Adrenal gland (tissue), 12 donors: ENCODE data around the gene ROBO4. TPM values are rescaled to one million over a fixed set of nuclear protein-coding genes. Genes with fewer than 3 reads are reported as not detected.
A peak's percentile ranks its signal among the peaks of the same experiment; 100 is the strongest.

ENCODE experiments used
- DNase-seq, 7 donors: peaks; one replicate each; pipeline ENCODE4 v3.0.0-alpha.2; 2019 to 2020
- H3K27ac ChIP-seq, 5 donors: fragments of 200-600 bp; sonication (generic) in 4 of 5; 1 replicate in 3 of 5; 2 replicates in 2 of 5; pipeline versions ENCODE4 v1.5.1 to v1.8.0; 2016 to 2020; ENCODE audit warnings: mild to moderate bottlenecking in 1 of 5
- H3K27me3 ChIP-seq: fragments of 200-600 bp; 2 replicates; pipeline ENCODE4 v1.8.0; 2021
- H3K36me3 ChIP-seq, 2 donors: fragments of 200-600 bp; replicated peaks in 1 of 2; 1 replicate in 1 of 2; 2 replicates in 1 of 2; pipeline versions ENCODE4 v1.5.1 to v1.8.0; 2018 to 2022
- H3K4me1 ChIP-seq, 2 donors: fragments of 200-600 bp; replicated peaks in 1 of 2; 1 replicate in 1 of 2; 2 replicates in 1 of 2; pipeline versions ENCODE4 v1.5.1 to v1.8.0; 2018 to 2021
- H3K4me3 ChIP-seq, 4 donors: fragments of 200-600 bp; sonication (generic) in 3 of 4; one replicate each; pipeline ENCODE4 v1.5.1; 2016 to 2018
- H3K9me3 ChIP-seq, 3 donors: fragments of 200-600 bp; sonication (generic) in 1 of 3; replicated peaks in 1 of 3; 1 replicate in 2 of 3; 2 replicates in 1 of 3; pipeline versions ENCODE4 v1.5.1 to v1.8.0; 2016 to 2021
- POLR2A ChIP-seq, 2 donors: fragments of 450-650 bp; IDR thresholded peaks; one replicate each; pipeline ENCODE4 v1.6.1; 2017; ENCODE audit warnings: antibody characterized with exemption in 2 of 2, mild to moderate bottlenecking in 2 of 2, moderate library complexity in 1 of 2
- WGBS, 4 donors: extraction: QIAGEN DNeasy Blood & Tissue Kit in 2 of 4; methylation state at CpG; one replicate each; pipeline versions ENCODE4 v1.1.5 to v1.1.7; 2013 to 2017; 5-methylcytosine and 5-hydroxymethylcytosine counted together
- intact Hi-C, 2 donors: fragments of 100-400 bp; cut with DNase I; formaldehyde crosslinking; loops; one replicate each; pipeline versions ENCODE4 v1.14.1 to v1.15.0; 2022 to 2023
- polyA plus RNA-seq, 3 donors: library from polyadenylated mRNA; stranded (reverse); fragments of 200-250 nt in 2 of 3; fragments of 350-450 nt in 1 of 3; fragmentation: Illumina TruSeq in 1 of 3; extraction: RNeasy Lipid Tissue Mini Kit (QIAGEN cat#74804) in 1 of 3; gene quantifications; one replicate each; pipeline ENCODE4 v1.2.3, GENCODE V29; 2013 to 2014
- total RNA-seq, 9 donors: library from RNA; depleted of rRNA in 4 of 9; stranded (reverse); fragments of >200 nt in 4 of 9; fragments of 120-200 nt in 1 of 9; fragmentation: NEBNext Ultra II Directional in 1 of 9; extraction: Animal tissue kit (Norgen Biotek cat#: 25700) in 1 of 9; gene quantifications; one replicate each; pipeline versions ENCODE4 v1.1.0 to v1.2.4, GENCODE V29; 2013 to 2023
- TF ChIP-seq, protein P1 (sequence below), 6 experiments: fragments of 450-650 bp in 4 of 6; fragments of 200-600 bp in 2 of 6; sonication (generic) in 1 of 6; IDR thresholded peaks; 1 replicate in 5 of 6; 2 replicates in 1 of 6; pipeline versions ENCODE4 v1.5.1 to v1.8.0; 2016 to 2021; ENCODE audit warnings: antibody characterized with exemption in 6 of 6, mild to moderate bottlenecking in 2 of 6, moderate library complexity in 1 of 6
- donor health status: healthy with polysubstance abuse.
- donor health status: Bipolar disorder and iron deficiency.
- donor health status: DM: yes; HTN: yes; CAD: no.
- donor health status: DM: no; HTN: no; CAD: no.
- donor health status: DM: no; HTN: no; CAD: no.
- donor health status: DM: yes; HTN: yes; CAD: no.

ROBO4 gene
- total and polyA plus RNA-seq, 12 donors = 4.6 to 40.7 (median 19.5) TPM

GRCh38 chr11:124865181-124865901 lies 32.3 kb downstream of the ROBO4 start, which contains the start of gene ROBO3:
Gene ROBO3 (plus strand): TSS chr11:124865432. CDS start chr11:124865578, 146 bp downstream.
- intact Hi-C loops = no loop called here
- TF ChIP-seq, protein P1, sequence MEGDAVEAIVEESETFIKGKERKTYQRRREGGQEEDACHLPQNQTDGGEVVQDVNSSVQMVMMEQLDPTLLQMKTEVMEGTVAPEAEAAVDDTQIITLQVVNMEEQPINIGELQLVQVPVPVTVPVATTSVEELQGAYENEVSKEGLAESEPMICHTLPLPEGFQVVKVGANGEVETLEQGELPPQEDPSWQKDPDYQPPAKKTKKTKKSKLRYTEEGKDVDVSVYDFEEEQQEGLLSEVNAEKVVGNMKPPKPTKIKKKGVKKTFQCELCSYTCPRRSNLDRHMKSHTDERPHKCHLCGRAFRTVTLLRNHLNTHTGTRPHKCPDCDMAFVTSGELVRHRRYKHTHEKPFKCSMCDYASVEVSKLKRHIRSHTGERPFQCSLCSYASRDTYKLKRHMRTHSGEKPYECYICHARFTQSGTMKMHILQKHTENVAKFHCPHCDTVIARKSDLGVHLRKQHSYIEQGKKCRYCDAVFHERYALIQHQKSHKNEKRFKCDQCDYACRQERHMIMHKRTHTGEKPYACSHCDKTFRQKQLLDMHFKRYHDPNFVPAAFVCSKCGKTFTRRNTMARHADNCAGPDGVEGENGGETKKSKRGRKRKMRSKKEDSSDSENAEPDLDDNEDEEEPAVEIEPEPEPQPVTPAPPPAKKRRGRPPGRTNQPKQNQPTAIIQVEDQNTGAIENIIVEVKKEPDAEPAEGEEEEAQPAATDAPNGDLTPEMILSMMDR (IDR thresholded peaks at IDR 0.05) = no peak
- TF ChIP-seq POLR2A (IDR thresholded peaks at IDR 0.05) = no peak
- Histone ChIP-seq H3K27ac (no peak within 1 kb of the TSS), H3K36me3 (no peaks in the 10 kb centered on the region), H3K4me3 (peak within 1 kb of the TSS in 1 of 4 donors; percentile 43), H3K9me3 (no peaks in the 10 kb centered on the region), H3K27me3 (peaks cover 79% of the 10 kb centered on the region), H3K4me1 (peaks cover 15 to 21% of the 10 kb centered on the region in 2 donors)
- WGBS, 4 donors = 2 to 7% (median 3%) methylated on average over 22 to 53 of the region's 53 CpGs
- DNase-seq = no peak

- H3K4me1 ChIP-seq = peaks cover 15 to 21% of the 10 kb centered on the region in 2 donors
- H3K27ac ChIP-seq = no peak overlapping the region
- H3K9me3 ChIP-seq = no peaks in the 10 kb centered on the region
- intact Hi-C loops = no loop called here
- H3K27me3 ChIP-seq = peaks cover 79% of the 10 kb centered on the region
- TF ChIP-seq, protein P1 (IDR thresholded peaks at IDR 0.05) = no peak
- TF ChIP-seq POLR2A (IDR thresholded peaks at IDR 0.05) = no peak
- no peaks in the 10 kb centered on the region for H3K36me3 ChIP-seq
- no peak overlapping the region for H3K4me3 ChIP-seq
- 4 to 17% (median 6%) methylated on average over 9 of the region's 9 CpGs for WGBS, 4 donors
- no peak for DNase-seq
Observed at GRCh38 chr11:124864892-124865180, 32.8 kb downstream of the ROBO4 start.

- TF ChIP-seq, protein P1 (IDR thresholded peaks at IDR 0.05) = no peak
- TF ChIP-seq POLR2A (IDR thresholded peaks at IDR 0.05) = no peak
- intact Hi-C loops = no loop called here
- WGBS, 4 donors = 8 to 10% (median 9%) methylated on average over 18 of the region's 18 CpGs
- Histone ChIP-seq H3K4me1 (peaks cover 15 to 21% of the 10 kb centered on the region in 2 donors), H3K36me3 (no peaks in the 10 kb centered on the region), H3K9me3 (no peaks in the 10 kb centered on the region), H3K4me3 (no peak overlapping the region), H3K27me3 (peaks cover 79% of the 10 kb centered on the region), H3K27ac (no peak overlapping the region)
- no peak for DNase-seq
Observed at GRCh38 chr11:124864176-124864891, 33.3 kb downstream of the ROBO4 start.

DNA sequence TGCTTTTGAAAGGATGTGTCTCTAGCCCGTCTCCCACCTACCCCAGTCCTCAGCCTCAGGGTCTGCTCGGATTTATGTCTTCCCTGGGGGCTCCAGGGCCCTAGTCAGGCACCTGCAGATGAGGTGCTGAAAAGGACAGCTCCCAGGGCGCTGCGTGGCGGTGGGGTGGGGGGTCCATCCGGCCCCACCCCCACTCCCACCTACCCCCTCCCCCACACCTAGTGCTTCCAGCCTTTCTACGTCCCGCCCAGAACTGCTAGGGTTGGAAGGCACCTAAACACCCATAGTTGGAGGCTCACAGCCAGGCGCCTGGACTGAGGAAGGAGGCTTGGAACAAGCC lies 33.9 kb downstream of the ROBO4 start:
- H3K4me3 ChIP-seq = no peak overlapping the region
- H3K36me3 ChIP-seq = no peaks in the 10 kb centered on the region
- 0 to 7% (median 3%) methylated on average over 2 to 9 of the region's 9 CpGs for WGBS, 4 donors
- intact Hi-C loops = no loop called here
- H3K27ac ChIP-seq = no peak overlapping the region
- H3K9me3 ChIP-seq = no peaks in the 10 kb centered on the region
- peaks cover 75% of the 10 kb centered on the region for H3K27me3 ChIP-seq
- TF ChIP-seq, protein P1 (IDR thresholded peaks at IDR 0.05) = no peak
- no peak for TF ChIP-seq POLR2A (IDR thresholded peaks at IDR 0.05)
- DNase-seq = no peak
- peaks cover 15 to 20% of the 10 kb centered on the region in 2 donors for H3K4me1 ChIP-seq
